GM19043 (cell line): Measurements from ENCODE around the gene TWNK.
A peak's percentile ranks its signal among the peaks of the same experiment; 100 is the strongest.
"Not testable (repeated sequence)": the region's sequence is repeated elsewhere in the genome, so short reads cannot be mapped to it uniquely, and the experiment has no call there.

Experiments
- ATAC-seq: cut with Tn5 transposase; IDR thresholded peaks from one replicate; pipeline ENCODE4 v1.9.1; 2021; ENCODE audit warnings: low read depth; ENCODE audit not compliant: unreplicated experiment

TWNK gene

DNA sequence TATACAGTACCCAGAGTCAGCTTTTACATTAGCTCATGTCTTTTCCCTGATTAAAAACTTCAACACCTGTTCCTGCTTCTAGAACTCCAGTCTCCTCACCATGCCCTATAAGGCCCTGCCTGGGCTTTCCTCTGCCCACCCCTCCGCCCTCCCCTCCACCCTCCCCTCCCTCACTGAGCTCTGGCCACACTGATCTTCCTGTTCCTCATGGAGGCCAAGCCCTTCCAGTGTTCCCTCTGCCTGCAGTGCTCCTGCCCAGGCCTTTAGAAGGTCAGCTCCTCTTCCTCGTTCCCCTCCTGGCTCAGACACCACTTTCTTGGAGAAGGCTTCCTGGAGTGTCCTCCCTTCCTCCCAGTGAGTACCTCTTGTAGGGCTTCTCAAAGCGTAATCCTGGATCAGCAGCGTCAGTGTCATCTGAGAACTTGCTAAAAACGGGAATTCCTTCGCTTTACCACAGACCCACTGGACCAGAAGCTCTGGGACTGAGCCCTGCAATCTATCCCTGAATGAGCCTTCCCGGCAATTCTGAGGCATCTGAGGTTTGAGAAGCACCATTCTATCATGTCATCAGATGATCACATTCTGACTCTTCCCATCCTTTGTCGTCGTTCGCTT, 39.9 kb downstream of the TWNK start:
- ATAC-seq = no peak

DNA sequence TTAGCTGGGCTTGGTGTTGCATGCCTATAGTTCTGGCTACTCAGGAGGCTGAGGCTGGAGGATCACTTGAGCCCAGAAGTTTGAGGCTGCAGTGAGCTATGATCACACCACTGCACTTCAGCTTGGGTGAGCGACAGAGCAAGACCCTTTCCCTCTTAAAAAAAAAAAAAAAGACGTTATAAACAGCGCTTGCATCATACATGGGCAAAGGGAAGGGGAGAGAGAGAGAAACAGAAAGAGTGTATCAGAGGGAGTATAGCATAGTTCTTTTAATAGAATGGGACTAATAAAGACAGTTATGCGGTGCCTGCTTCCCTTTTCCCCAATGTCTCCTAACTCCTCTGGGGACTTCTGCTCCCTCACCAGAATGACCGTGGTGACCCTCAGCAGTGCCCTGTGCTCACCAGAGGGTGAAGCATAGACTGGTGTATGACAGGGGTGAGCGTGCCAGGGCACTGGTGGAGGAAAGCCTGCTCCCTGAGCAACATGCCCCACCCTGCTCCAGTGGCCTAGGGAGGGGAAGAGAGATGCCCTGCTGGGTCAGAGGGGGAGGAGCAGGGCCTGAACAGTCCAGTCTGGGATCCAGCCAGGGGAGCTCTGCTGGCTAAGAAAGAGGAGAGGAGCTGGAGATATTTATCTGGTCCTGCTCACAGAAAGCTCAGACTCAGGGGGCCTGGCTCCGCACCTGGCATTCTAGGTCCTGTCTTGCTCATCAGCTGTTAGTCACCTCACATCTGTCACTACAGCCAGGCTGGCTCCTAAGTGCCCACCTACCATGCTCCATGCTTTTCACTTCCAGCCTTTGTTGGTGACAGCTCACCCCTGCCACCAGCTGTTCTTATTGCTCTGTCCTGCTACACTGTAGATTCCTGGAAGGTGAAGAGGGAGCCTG, 41.3 kb downstream of the TWNK start:
- ATAC-seq = no peak

DNA sequence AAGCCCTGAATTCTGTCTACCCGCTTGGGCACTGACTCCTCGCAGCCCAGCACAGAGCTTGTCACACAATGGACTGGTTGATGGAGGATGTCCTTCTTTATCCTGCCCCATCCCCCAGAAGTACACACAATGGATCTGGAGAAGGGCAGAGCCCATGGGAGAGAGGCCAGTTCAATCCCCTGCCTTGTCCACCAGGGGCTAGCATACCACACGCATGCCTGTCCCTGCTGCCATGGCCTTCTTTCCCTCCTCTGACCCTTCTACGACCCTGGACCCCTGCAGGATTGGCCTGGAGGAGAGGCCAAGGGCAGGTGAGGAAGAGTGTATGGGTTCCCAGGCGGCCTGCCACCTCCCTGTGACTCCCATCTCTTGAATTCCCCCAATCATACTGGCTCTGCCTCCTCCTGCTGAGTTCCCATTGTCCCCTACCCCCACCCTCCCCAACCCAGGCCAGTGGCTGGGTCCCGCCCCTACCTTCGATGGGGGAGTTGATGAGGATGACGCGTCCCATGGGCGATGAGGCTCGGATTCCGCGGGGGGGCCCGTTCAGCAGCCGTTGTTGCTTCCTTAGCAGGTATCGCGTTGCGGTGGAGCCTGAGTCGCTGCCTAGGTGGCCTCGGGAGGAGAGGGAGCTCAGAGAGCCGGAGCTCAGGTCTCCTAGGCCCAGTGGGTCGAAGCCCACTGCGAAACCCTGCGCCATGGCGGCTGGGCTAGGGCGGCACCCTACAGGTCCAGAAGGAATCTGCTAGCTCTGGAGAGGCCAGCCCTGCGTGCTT, 42.4 kb downstream of the TWNK start:
- ATAC-seq = no peak

DNA sequence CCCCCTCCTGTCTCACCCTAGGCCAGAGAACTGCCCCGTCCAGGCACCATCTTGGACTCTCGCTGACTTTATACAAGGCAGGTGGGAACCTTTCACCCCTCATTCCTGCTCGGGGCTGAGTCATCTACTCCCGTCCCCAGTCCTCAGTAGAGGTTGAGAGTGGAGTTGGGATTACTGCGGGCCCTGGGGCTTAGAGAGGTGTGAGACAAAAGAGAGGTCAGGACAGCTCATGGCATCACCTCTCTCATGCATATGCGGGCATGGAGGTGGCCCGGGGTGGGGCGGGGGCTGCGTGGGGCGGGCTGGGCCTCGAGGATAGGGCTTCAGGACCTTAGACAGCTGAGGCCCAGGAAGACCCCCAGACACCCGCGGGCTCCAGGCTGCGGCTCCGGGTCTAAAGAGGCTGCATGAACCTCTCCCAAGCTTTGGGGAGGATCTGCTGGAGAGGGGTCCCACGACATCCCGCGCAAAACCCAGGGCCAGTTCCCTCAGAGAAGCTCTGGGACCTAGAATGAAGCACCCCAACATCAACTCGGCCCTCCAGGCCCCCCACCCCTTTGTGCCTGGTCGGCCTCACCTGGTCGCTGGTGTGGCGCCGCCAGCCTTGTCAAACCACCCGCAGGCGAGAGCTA, 43.3 kb downstream of the TWNK start:
- ATAC-seq = no peak

DNA sequence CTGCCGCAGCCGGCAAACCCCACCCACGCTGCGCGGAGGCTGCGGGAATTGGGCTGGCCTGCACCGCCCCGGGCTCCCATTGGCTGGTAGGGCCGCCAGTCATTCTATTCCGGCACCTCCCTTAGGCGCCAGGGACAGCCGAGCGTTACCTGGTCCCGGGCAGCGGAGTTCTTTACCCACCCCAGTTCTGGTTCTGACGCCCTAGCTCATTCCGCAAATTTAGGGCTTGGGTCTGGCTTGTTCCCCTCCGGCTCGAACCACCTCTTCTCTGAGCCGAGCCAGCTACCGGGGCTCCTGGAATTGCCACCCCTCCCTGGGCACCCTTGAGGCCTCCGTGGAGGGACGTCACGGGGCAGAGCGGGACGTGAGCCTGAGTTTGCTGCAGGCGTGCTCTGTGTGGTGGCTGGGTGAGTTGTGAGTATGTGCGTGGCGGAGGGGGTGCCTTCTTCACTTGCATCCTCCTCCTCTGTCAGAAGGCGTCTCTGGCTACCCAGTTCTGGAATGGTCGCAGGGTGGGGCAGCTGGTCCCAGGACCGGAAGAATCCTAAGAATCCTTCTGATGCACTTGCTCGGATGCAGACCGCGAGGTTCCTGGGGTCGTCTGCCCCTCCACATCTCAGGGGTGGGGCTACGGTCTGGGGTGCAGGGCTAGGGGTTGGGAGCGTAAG, 43.9 kb downstream of the TWNK start, which contains the start of the genes PDZD7 and SFXN3:
Gene PDZD7 (minus strand): TSS at position 2 of the 668 bp plus-strand sequence. CDS start 910 bp downstream, outside the sequence.
Gene SFXN3 (plus strand): TSS at position 107 of the 668 bp plus-strand sequence. CDS start 3,461 bp downstream, outside the sequence.
- peak; percentile 95 for ATAC-seq

DNA sequence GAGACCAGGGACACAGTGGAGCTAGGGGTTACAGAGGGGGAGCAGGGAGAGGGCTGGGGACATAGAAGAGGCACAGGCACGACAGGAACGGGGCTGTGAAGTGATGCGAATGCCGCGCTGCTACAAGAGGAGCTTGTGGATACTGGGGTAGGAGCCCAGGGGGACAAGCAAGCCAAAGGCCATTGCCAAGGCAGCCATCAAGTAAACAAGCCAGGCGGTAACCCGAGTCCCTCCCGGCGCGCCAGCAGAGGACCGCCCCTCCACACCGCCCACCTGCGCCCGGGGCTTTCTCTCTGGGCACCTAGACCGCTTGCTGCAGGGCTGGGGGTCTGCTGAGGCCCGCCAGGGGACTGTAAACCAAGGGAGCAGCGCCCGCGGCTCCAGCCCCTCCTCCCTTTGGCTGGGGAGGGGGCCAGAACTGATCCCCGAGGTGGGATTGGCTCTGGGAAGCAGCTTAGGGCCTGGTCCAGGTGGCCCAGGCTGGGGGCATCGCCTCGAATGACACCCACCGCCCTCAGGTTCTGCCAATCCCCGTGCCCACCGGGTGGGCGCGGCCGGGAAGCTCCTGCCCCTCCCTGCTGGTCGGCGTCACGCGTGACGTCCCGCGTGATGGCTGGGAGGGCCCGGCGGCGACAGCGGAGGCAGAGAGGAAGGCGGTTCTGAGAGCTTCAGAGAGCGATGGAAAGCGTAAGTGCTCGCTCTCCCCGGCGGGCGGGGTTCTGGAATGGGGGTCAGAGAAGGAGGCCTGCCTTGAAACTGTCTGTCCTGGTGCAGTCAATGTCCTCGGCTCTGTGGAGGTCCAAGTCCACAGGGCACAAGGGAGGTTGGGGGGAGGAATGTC, 44.7 kb downstream of the TWNK start:
- no peak for ATAC-seq

DNA sequence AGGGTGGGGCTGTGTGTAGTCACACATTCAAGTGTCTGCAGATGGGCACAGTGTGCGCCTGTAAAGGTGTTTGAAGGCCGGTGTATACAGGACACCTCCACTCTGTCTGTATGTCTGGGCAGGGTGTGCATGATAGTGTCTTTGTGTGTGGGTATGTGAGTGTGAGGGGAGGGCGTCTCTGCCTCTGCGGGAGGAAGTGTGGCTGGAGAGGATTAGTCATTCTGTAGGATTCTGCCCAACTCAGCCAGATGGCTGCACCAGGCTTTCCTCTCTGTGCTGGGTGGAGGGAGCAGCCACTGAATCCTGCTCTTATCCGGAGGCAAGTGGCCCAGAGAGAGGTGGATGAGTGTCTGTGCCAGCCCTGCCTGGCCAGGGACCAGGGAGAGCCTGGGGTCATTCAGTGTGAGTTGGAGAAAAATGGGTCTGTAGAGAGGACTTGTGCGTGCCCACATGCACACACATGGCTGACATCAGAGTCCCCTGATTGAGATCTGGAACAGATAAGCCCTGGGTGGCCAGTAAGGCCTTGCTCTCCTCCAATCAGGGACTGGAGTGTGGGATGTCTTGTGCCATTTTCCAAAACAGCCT, 45.4 kb downstream of the TWNK start:
- ATAC-seq = no peak

DNA sequence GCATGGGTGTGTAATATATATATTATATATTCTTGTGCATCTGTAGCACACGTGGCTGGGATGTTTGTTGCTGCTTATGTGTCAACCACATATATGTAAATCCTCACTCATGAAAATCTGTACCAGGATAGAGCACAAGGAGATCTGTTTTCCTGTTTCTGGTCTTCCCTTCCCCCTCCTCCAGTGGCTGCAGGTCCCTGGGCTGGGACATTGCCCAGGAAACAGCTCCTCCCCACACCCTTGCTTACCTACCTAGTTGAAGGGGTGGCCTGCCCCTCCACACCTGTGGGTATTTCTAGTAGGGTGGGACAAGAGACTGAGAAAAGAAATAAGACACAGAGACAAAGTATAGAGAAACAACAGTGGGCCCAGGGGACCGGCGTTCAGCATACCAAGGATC, 45.9 kb downstream of the TWNK start:
- no peak for ATAC-seq

DNA sequence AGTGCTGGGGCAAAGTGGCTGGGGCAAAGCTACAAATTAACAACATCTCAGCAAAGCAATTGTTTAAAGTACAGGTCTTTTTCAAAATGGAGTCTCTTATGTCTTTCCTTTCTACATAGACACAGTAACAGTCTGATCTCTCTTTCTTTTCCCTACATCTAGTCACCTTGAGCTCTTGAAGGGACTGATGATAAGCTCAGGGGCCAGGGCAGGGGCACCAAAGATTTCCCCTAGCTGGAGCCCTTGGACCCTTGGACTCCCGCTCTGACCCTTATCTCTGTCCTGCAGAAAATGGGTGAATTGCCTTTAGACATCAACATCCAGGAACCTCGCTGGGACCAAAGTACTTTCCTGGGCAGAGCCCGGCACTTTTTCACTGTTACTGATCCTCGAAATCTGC, 47.1 kb downstream of the TWNK start:
- ATAC-seq = not testable (repeated sequence)

DNA sequence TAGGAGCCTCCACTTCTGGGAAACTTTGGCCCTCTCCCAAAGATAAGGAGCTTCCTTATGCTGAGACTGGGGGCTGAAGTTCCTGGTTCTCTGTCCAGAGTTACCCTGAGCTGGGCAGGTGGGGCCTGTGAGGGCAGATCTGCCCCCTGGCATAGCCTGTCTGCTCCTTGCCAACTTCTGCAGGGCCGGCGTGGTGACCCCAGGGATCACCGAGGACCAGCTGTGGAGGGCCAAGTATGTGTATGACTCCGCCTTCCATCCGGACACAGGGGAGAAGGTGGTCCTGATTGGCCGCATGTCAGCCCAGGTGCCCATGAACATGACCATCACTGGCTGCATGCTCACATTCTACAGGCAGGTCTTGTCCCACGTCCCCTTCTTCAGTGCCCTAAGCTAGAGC, 48.0 kb downstream of the TWNK start:
- ATAC-seq = no peak

DNA sequence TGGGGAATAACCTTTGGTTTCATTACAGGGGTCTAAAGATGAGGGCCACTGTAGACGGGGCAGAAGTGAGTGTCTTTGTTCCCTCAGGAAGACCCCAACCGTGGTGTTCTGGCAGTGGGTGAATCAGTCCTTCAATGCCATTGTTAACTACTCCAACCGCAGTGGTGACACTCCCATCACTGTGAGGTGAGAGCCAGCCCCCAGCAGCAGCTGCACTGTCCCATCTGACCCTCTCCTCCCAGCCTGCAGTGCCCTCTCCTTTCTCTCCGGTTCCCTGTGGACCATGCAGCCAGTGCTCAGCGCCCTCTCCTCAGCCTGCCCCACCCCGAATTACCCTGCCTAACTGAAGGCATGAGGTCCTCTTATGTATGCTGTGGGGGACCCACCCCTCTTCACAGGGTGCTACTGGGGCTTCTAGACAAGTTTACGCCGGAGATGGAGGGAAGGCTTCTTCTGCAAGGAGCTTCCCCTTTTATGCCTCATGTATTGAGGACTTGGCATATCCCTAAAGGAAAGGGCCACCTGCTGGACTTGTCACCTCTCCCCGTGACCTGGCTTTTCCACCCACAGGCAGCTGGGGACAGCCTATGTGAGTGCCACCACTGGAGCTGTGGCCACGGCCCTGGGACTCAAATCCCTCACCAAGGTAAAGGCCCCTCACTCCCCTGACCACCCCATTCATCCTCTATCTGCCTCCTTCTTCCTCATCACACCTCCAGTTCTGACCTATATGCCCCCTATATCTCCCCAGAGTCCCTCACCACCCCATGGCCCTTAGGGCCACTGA, 48.8 kb downstream of the TWNK start:
- ATAC-seq = no peak

DNA sequence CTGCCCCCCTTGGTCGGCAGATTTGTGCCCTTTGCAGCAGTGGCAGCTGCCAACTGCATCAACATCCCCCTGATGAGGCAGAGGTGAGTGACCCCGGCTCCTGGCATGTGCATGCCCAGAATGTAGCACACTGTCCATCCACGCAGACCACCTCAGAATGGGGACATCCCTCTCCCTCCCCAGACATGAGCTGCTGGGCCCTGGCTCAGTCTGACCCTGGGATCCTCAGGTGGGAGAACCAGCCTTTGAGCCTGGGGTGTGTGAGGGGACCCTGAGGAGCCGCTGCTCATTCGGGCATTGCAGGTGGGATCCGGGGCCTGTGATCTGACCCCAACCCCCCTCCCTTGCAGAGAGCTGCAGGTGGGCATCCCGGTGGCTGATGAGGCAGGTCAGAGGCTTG, 49.4 kb downstream of the TWNK start:
- no peak for ATAC-seq

DNA sequence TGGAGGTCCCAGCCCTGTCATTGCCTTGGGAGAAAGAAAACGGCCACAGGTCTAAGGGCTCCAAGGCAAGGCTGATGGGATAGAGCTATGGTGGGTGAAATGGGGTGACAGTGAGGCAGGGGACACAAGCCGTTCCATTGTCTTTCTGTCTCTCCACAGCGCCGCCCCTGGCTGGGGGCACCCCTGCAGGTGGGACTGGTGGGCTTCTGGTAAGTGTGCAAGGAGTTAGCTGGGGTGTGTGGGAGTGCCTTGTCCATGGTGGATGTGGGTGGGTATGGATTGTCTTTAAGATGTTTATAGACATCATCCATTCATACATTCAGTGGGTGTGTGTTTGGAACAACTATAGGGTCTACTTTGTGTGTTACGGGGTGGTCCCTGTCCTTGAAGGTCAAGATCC, 51.1 kb downstream of the TWNK start:
- no peak for ATAC-seq

DNA sequence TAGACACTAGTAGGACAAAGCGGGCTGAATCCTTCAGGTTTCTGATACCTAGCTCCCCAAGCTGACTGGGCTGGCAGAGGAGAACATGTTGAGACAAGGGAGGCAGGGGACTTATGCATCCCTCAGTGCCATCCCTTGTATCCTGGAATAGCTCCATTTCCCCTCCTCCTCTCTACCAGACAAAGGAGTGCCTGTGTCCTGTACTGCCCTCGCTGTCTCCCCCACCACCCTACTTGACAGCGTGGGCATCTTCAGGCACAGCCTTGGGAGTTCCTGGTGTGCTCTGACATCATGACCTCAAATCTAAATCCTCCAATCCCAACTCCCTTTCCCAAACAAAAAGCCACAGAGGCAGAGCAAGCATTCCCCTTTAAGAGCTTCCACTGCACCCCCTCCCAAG, 52.7 kb downstream of the TWNK start:
- ATAC-seq = no peak

DNA sequence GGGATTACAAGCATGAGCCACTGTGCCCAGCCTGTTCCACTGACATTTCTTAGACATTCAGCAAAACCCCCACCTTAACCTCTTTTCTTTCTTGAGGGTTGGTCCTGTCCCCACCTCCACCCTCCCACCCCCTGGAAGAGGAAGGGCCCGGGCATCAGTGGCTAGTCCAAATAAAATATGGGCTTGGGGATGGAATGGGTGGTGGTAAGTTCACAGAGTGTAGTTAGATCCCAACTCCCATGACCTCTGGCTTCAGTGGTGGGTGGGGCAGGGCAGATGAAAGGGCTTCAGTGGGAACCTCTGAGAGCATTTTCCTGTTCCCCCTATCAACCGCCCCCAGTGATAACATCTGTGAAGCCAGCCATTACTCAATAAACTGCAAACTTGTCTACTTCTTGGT, 53.5 kb downstream of the TWNK start:
- no peak for ATAC-seq

DNA sequence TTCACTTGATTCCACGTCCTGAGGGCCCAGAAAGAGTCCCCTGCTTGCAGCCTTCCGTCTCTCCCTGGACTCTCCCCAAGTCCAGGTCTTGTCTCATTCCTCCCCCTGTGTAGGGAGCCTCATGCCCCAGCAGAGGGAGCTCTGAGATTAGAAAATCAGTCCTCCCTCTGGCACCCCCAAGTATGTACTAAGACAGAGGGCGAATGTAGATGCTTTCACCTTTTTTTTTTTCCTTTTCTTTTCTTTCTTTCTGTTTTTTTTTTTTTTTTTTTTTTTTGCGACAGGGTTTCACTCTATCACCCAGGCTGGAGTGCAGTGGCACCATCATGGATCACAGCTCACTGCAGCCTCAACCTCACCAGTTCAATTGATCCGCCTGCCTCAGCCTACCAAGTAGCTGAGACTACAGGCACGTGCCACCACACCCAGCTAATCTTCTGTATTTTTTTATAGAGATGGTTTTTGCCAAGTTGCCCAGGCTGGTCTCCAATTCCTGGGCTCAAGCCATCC, 54.0 kb downstream of the TWNK start:
- no peak for ATAC-seq

DNA sequence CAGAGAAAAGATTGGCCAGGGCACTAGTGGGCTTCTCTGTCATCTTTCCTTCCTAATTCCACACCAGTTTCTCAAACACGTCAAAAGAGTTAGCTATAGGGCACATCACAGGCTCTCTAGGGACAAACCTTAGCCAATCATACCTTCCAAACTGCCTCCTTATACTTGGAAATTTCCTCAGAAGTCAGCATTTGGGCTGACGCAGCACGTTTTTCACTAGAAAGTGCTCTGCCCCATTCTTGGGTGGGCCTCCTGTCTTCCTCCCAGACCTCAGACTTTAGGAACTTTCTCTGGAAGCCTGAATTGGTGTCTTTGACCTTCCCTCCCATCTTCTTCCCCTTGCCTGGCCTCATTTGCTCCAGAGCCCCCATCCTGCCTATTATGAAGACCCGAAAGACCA, 54.8 kb downstream of the TWNK start:
- no peak for ATAC-seq
